Gastroesophageal sphincter (tissue), 2 donors: ENCODE measurements around the gene ZIC1.

Experiments used
- POLR2A ChIP-seq, 2 donors: fragments of 450-650 bp; IDR thresholded peaks; one replicate each; pipeline ENCODE4 v1.6.1; 2017; ENCODE audit warnings: antibody characterized with exemption in 2 of 2, mild to moderate bottlenecking in 2 of 2, moderate library complexity in 1 of 2
- POLR2AphosphoS5 ChIP-seq: sonication (generic); formaldehyde crosslinking; IDR thresholded peaks from one replicate; pipeline ENCODE4 v1.6.1; 2017; ENCODE audit warnings: antibody characterized with exemption

DNA sequence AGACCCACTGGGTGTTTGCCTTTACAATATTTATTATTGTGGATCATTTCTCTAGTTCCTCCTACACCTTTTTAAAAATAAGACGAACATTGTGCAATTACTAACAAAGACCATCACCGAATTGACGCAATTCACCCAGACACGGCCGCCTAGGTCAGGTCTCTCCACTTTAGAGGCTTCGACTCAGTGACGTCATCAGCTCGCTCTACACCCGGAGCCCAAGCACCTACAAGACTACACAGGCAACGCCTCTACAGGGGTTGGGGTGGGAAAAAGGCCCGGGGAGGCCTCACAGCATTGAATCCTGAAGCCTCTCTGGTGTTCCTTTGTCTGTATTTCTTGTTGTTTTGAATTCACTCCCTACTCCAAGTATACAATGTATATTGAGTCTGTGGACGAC lies 19.4 kb upstream of the ZIC1 start:
- no peak for TF ChIP-seq POLR2A (IDR thresholded peaks at IDR 0.05)
- no peak for TF ChIP-seq POLR2AphosphoS5
